ENCODE measurements around the gene ALS2. TPM values are rescaled to one million over a fixed set of nuclear protein-coding genes. Genes with fewer than 3 reads are reported as not detected.
"Not testable (repeated sequence)": the region's sequence is repeated elsewhere in the genome, so short reads cannot be mapped to it uniquely, and the experiment has no call there.

ALS2 gene
- total RNA-seq, 1 donor from 2014 or later, result 41.0 TPM

DNA sequence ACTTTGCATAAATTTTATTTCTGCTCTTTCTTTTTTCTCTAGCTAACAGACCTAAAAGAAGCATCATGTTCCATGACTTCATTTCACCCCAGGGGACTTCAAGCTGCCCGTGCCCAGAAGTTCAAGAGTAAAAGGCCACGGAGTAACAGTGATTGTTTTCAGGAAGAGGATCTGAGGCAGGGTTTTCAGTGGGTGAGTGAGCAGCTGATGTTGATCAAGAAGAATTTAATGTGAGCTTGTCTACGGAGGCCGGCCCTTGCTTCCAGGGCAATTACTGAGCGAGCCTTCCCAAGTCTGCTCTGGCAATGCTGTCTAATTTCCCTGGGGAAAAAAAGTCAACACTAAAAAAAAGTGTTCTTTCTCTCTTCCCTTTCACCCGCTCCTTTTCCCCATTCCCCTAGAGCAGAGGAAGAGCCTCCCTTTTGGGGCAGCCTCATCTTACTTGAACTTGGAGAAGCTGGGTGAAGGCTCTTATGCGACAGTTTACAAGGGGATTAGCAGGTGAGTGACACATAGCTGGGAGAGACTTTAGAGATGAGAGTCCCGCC, 26.8 kb upstream of the ALS2 start:
- Histone ChIP-seq H3K27me3 (no peaks in the 10 kb centered on the region), H3F3A (ENCODE audit: low read depth) (no peaks in the 10 kb centered on the region), H3K9me3 (ENCODE audit: low read depth) (no peaks in the 10 kb centered on the region), H3K9ac (no peak overlapping the region), H3K27ac (no peak overlapping the region), H3K4me1 (peaks cover 9% of the 10 kb centered on the region), H3K79me2 (ENCODE audit: low read depth) (no peaks in the 10 kb centered on the region), H3K36me3 (no peaks in the 10 kb centered on the region), H3K4me2 (no peak overlapping the region), H4K20me1 (ENCODE audit: low read depth) (no peaks in the 10 kb centered on the region), H2AFZ (replicated peaks) (no peak overlapping the region), H3K4me3 (no peak overlapping the region)
- no peak for DNase-seq (ENCODE audit: low spot score)
- Mint-ChIP-seq H3K9me3 (no peaks in the 10 kb centered on the region), H3K36me3 (no peaks in the 10 kb centered on the region), H3K4me1 (peaks cover 25% of the 10 kb centered on the region), H3K27ac (peak overlapping the region; percentile 4), H3K27me3 (ENCODE audit: insufficient read depth, low read depth) (peaks cover 2% of the 10 kb centered on the region), H3K4me3 (no peak overlapping the region)
- no peak for TF ChIP-seq EZH2 (IDR thresholded peaks at IDR 0.05)
- TF ChIP-seq EZH2phosphoT487 (IDR thresholded peaks at IDR 0.05), result no peak
- TF ChIP-seq, protein P1, sequence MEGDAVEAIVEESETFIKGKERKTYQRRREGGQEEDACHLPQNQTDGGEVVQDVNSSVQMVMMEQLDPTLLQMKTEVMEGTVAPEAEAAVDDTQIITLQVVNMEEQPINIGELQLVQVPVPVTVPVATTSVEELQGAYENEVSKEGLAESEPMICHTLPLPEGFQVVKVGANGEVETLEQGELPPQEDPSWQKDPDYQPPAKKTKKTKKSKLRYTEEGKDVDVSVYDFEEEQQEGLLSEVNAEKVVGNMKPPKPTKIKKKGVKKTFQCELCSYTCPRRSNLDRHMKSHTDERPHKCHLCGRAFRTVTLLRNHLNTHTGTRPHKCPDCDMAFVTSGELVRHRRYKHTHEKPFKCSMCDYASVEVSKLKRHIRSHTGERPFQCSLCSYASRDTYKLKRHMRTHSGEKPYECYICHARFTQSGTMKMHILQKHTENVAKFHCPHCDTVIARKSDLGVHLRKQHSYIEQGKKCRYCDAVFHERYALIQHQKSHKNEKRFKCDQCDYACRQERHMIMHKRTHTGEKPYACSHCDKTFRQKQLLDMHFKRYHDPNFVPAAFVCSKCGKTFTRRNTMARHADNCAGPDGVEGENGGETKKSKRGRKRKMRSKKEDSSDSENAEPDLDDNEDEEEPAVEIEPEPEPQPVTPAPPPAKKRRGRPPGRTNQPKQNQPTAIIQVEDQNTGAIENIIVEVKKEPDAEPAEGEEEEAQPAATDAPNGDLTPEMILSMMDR (IDR thresholded peaks at IDR 0.05), result no peak

DNA sequence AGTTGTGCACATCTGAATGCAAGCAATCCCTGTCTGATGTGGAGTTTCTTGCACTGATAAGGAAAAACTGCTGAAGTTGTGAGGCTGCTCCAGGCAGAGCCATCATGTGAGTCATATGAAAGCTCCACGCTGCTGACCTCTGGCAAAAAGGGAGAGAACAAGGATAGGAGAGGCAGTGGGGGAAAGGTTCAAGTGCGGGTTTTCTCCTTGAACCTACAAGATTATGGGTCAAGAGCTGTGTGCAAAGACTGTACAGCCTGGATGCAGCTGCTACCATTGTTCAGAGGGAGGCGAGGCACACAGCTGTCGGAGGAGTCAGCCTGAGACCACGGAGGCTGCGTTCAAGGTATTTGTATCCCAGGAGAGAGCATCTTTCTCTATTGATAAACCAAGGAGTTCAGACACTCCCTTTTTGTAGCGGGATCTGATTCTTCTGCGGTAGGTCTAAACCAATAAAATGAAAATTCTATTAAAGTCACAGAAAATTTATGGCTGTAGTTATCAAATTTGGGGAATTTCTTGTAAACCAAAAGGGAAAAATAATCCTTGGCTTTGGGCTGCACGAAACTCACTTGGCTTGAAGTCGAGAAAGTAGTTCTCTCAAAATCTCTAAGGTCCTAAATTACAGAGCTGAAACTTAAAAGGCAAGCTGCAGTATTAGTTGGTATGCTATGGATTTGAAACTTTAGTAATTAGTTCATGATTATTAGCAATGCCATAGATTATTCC, 25.9 kb upstream of the ALS2 start, which contains the start of gene CDK15:
Gene CDK15, plus strand, starts transcription at position 96 of the 729 bp plus-strand sequence. Its CDS starts 128 bp downstream, at position 224.
- H3K9me3 ChIP-seq (ENCODE audit: low read depth), result no peaks in the 10 kb centered on the region
- peaks cover 9% of the 10 kb centered on the region for H3K4me1 ChIP-seq
- H3K79me2 ChIP-seq (ENCODE audit: low read depth), result no peaks in the 10 kb centered on the region
- Mint-ChIP-seq H3K27me3 (ENCODE audit: insufficient read depth, low read depth) (peaks cover 2% of the 10 kb centered on the region), H3K27ac (peak within 1 kb of the TSS; percentile 4), H3K4me3 (no peak within 1 kb of the TSS), H3K36me3 (no peaks in the 10 kb centered on the region), H3K9me3 (peaks cover 5% of the 10 kb centered on the region), H3K4me1 (peaks cover 25% of the 10 kb centered on the region)
- H3K36me3 ChIP-seq, result no peaks in the 10 kb centered on the region
- H3K27me3 ChIP-seq, result no peaks in the 10 kb centered on the region
- H3K4me3 ChIP-seq, result no peak within 1 kb of the TSS
- no peaks in the 10 kb centered on the region for H3F3A ChIP-seq (ENCODE audit: low read depth)
- H2AFZ ChIP-seq (replicated peaks), result no peak within 1 kb of the TSS
- TF ChIP-seq EZH2phosphoT487 (IDR thresholded peaks at IDR 0.05), result no peak
- TF ChIP-seq, protein P1 (IDR thresholded peaks at IDR 0.05), result no peak
- TF ChIP-seq EZH2 (IDR thresholded peaks at IDR 0.05), result no peak
- DNase-seq (ENCODE audit: low spot score), result no peak
- no peak within 1 kb of the TSS for H3K27ac ChIP-seq
- H3K4me2 ChIP-seq, result no peak within 1 kb of the TSS
- H3K9ac ChIP-seq, result no peak within 1 kb of the TSS
- no peaks in the 10 kb centered on the region for H4K20me1 ChIP-seq (ENCODE audit: low read depth)

DNA sequence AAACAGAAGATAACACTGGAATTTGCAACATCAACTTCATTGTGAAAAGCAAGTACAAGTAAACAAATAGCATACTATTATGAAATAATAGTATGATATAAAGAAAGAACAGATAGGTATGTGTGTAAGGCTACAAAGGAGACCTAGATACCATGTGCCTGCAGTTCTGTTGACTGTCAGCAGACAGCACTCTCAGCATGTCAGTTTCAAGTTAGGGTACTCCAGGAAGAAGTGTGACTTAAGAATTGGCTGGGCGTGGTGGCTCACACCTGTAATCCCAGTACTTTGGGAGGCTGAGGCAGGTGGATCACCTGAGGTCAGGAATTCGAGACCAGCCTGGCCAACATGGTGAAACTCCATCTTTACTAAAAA, 18.2 kb upstream of the ALS2 start:
- H2AFZ ChIP-seq (replicated peaks); H3K9me3 Mint-ChIP-seq; H3K4me1 Mint-ChIP-seq; H4K20me1 ChIP-seq (ENCODE audit: low read depth); H3K36me3 ChIP-seq; H3K36me3 Mint-ChIP-seq; H3F3A ChIP-seq (ENCODE audit: low read depth); H3K9ac ChIP-seq; H3K4me1 ChIP-seq; H3K27me3 Mint-ChIP-seq (ENCODE audit: insufficient read depth, low read depth); H3K4me3 ChIP-seq; H3K4me3 Mint-ChIP-seq; H3K27ac Mint-ChIP-seq; H3K9me3 ChIP-seq (ENCODE audit: low read depth); H3K4me2 ChIP-seq; H3K27ac ChIP-seq; H3K27me3 ChIP-seq; H3K79me2 ChIP-seq (ENCODE audit: low read depth): not testable (repeated sequence)
- TF ChIP-seq, protein P1 (IDR thresholded peaks at IDR 0.05), result peak; percentile 54
- peak; percentile 23 for DNase-seq (ENCODE audit: low spot score)

Data from neural progenitor cell (in vitro differentiated cells).